HG02759 (cell line): ENCODE data around the gene GMDS.

ENCODE experiments used
- ATAC-seq: cut with Tn5 transposase; IDR thresholded peaks from one replicate; pipeline ENCODE4 v1.9.1; 2021; ENCODE audit warnings: mild to moderate bottlenecking, moderate library complexity; ENCODE audit not compliant: unreplicated experiment

Gene GMDS

GRCh38 chr6:2047855-2048254 is 197.6 kb downstream of the GMDS start:
- no peak for ATAC-seq

- ATAC-seq = no peak
These were observed 201.2 kb downstream of the GMDS start for GRCh38 chr6:2044192-2044591.

GRCh38 chr6:2042956-2043648 is 202.3 kb downstream of the GMDS start:
- ATAC-seq = no peak

- no peak for ATAC-seq
These were observed 207.3 kb downstream of the GMDS start for GRCh38 chr6:2038092-2038491.

GRCh38 chr6:2037237-2037926 is 208.0 kb downstream of the GMDS start:
- ATAC-seq = no peak

GRCh38 chr6:2036710-2037023 is 208.7 kb downstream of the GMDS start:
- ATAC-seq = no peak

- ATAC-seq = no peak
These were observed 209.3 kb downstream of the GMDS start for GRCh38 chr6:2035826-2036709.

- ATAC-seq = no peak
These were observed 210.4 kb downstream of the GMDS start for GRCh38 chr6:2035046-2035445.

- no peak for ATAC-seq
These were observed 211.1 kb downstream of the GMDS start for GRCh38 chr6:2034256-2034655.

- ATAC-seq = no peak
These were observed 211.9 kb downstream of the GMDS start for GRCh38 chr6:2033544-2033943.

GRCh38 chr6:2030682-2031244 is 214.6 kb downstream of the GMDS start:
- ATAC-seq = no peak

GRCh38 chr6:2029952-2030351 is 215.5 kb downstream of the GMDS start:
- ATAC-seq = no peak

- ATAC-seq = no peak
These were observed 216.1 kb downstream of the GMDS start for GRCh38 chr6:2029130-2029794.

GRCh38 chr6:2028457-2029038 is 216.9 kb downstream of the GMDS start:
- ATAC-seq = no peak

- ATAC-seq = no peak
These were observed 219.3 kb downstream of the GMDS start for GRCh38 chr6:2026133-2026532.

- ATAC-seq = no peak
These were observed 223.7 kb downstream of the GMDS start for GRCh38 chr6:2021713-2022125.

GRCh38 chr6:2020909-2021308 is 224.5 kb downstream of the GMDS start:
- ATAC-seq = no peak

GRCh38 chr6:2019051-2019450 is 226.4 kb downstream of the GMDS start:
- ATAC-seq = no peak

- ATAC-seq = no peak
These were observed 229.4 kb downstream of the GMDS start for GRCh38 chr6:2016040-2016439.

- ATAC-seq = no peak
These were observed 236.9 kb downstream of the GMDS start for GRCh38 chr6:2008383-2008976.
